A673 (cell line): ENCODE data around the gene MTNR1A. TPM values are rescaled to one million over a fixed set of nuclear protein-coding genes. Genes with fewer than 3 reads are reported as not detected.

ENCODE experiments used
- BruUV-seq: library from RNA; stranded (reverse); fragments of 400-500 nt; replicated peaks from 2 replicates; lab custom pipeline; 2021; lab: Mats Ljungman, UMichigan
- CTCF ChIA-PET: fragments of 300-600 bp; sonication (Branson Sonifier 250); formaldehyde crosslinking; loops from one replicate; lab custom pipeline; 2022; ENCODE audit warnings: antibody characterized with exemption; lab: Charles Lee
- POLR2A ChIA-PET: fragments of 300-600 bp; sonication (Branson Sonifier 250); formaldehyde crosslinking; loops from one replicate; lab custom pipeline; 2022; ENCODE audit warnings: antibody characterized with exemption; ENCODE audit not compliant: low non-redundant PET; lab: Charles Lee
- DNase-seq: peaks from one replicate; pipeline ENCODE4 v3.0.0-alpha.2; 2015; ENCODE audit warnings: low spot score
- H3K27ac ChIP-seq: fragments of 200-600 bp; sonication (generic); 2 replicates; pipeline ENCODE4 v1.5.1; 2016; ENCODE audit warnings: mixed run types, low read depth, mild to moderate bottlenecking, mixed read lengths, antibody characterized with exemption, low read length; ENCODE audit not compliant: poor library complexity, severe bottlenecking
- H3K27me3 ChIP-seq: fragments of 200-600 bp; sonication (generic); replicated peaks from 2 replicates; pipeline ENCODE4 v1.6.1; 2017; ENCODE audit warnings: mixed run types, low read depth, mild to moderate bottlenecking, mixed read lengths, antibody characterized with exemption, low read length; ENCODE audit not compliant: insufficient read depth, poor library complexity
- H3K36me3 ChIP-seq: fragments of 200-600 bp; sonication (generic); 2 replicates; pipeline ENCODE4 v1.6.1; 2016; ENCODE audit warnings: mixed run types, mild to moderate bottlenecking, mixed read lengths, antibody characterized with exemption, low read length; ENCODE audit not compliant: insufficient read depth, poor library complexity, severe bottlenecking
- H3K4me1 ChIP-seq: fragments of 200-600 bp; sonication (generic); 2 replicates; pipeline ENCODE4 v1.6.1; 2017; ENCODE audit warnings: mixed run types, mild to moderate bottlenecking, mixed read lengths, antibody characterized with exemption, low read length; ENCODE audit not compliant: insufficient read depth, poor library complexity, severe bottlenecking
- H3K4me3 ChIP-seq: fragments of 200-600 bp; sonication (generic); 2 replicates; pipeline ENCODE4 v1.5.1; 2016; ENCODE audit warnings: low read depth, mixed run types, mild to moderate bottlenecking, mixed read lengths, low read length; ENCODE audit not compliant: poor library complexity, severe bottlenecking
- H3K9me3 ChIP-seq: fragments of 200-600 bp; sonication (generic); 2 replicates; pipeline ENCODE4 v1.6.1; 2016; ENCODE audit warnings: mixed run types, low read depth, mild to moderate bottlenecking, mixed read lengths, antibody characterized with exemption, low read length; ENCODE audit not compliant: poor library complexity, severe bottlenecking
- CTCF ChIP-seq: fragments of 300-800, 200-600 bp; sonication (generic); conservative IDR thresholded peaks from 2 replicates; pipeline ENCODE4 v1.5.1; 2017; ENCODE audit warnings: low read depth, mild to moderate bottlenecking, antibody characterized with exemption, low read length, moderate library complexity, mixed read lengths
- EZH2 ChIP-seq: fragments of 200-600 bp; sonication (generic); IDR thresholded peaks from 2 replicates; pipeline ENCODE4 v1.6.1; 2017; ENCODE audit warnings: borderline replicate concordance, low read depth, mild to moderate bottlenecking, mixed read lengths, antibody characterized with exemption, low read length; ENCODE audit not compliant: poor library complexity, severe bottlenecking
- intact Hi-C: fragments of 100-400 bp; cut with micrococcal nuclease; formaldehyde crosslinking; loops from one replicate; pipeline ENCODE4 v1.10.0; 2022; ENCODE audit not compliant: unreplicated experiment
- total RNA-seq: library from RNA; stranded (reverse); gene quantifications from 2 replicates; pipeline ENCODE4 v1.2.3, GENCODE V29; 2021

The MTNR1A gene
- total RNA-seq, 1 experiment from 2014 or later, result 1.2 TPM

GRCh38 chr4:186569533-186570192 is 14.3 kb upstream of the MTNR1A start:
- intact Hi-C loops, result no loop called here
- no peak for TF ChIP-seq CTCF
- TF ChIP-seq EZH2, result no peak
- Histone ChIP-seq H3K36me3 (no peaks in the 10 kb centered on the region), H3K4me3 (no peak overlapping the region), H3K27me3 (no peaks in the 10 kb centered on the region), H3K9me3 (no peaks in the 10 kb centered on the region), H3K27ac (no peak overlapping the region), H3K4me1 (no peaks in the 10 kb centered on the region)
- CTCF ChIA-PET, result no interaction called here
- POLR2A ChIA-PET, result no interaction called here
- no peak for DNase-seq
- BruUV-seq, result no TSS peak

- no peaks in the 10 kb centered on the region for H3K4me1 ChIP-seq
- no peak for DNase-seq
- no peak overlapping the region for H3K4me3 ChIP-seq
- intact Hi-C loops, result no loop called here
- no TSS peak for BruUV-seq
- no peak overlapping the region for H3K27ac ChIP-seq
- TF ChIP-seq CTCF (no peak), EZH2 (no peak)
- ChIA-PET CTCF (no interaction called here), POLR2A (no interaction called here)
- H3K27me3 ChIP-seq, result no peaks in the 10 kb centered on the region
- no peaks in the 10 kb centered on the region for H3K9me3 ChIP-seq
- no peaks in the 10 kb centered on the region for H3K36me3 ChIP-seq
These were observed 10.7 kb upstream of the MTNR1A start for GRCh38 chr4:186566068-186566467.

- no TSS peak for BruUV-seq
- no peak for TF ChIP-seq CTCF
- TF ChIP-seq EZH2, result no peak
- Histone ChIP-seq H3K4me1 (no peaks in the 10 kb centered on the region), H3K27ac (no peak overlapping the region), H3K9me3 (no peaks in the 10 kb centered on the region), H3K27me3 (no peaks in the 10 kb centered on the region), H3K36me3 (no peaks in the 10 kb centered on the region), H3K4me3 (no peak overlapping the region)
- intact Hi-C loops, result no loop called here
- POLR2A ChIA-PET, result no interaction called here
- CTCF ChIA-PET, result no interaction called here
- no peak for DNase-seq
These were observed 8.4 kb upstream of the MTNR1A start for GRCh38 chr4:186563761-186564160.
